Activated CD8-positive, alpha-beta memory T cell treated with anti-CD3 and anti-CD28 coated beads, Interleukin-2, amount 50 U/mL, for 1 hour (primary cell): Measurements from ENCODE around the gene ZFYVE9.
"Not testable (repeated sequence)": the region's sequence is repeated elsewhere in the genome, so short reads cannot be mapped to it uniquely, and the experiment has no call there.

Source experiments
- DNase-seq: peaks from one replicate; pipeline ENCODE4 v3.0.0-alpha.2; 2020; ENCODE audit errors: extremely low read depth

Gene ZFYVE9

DNA sequence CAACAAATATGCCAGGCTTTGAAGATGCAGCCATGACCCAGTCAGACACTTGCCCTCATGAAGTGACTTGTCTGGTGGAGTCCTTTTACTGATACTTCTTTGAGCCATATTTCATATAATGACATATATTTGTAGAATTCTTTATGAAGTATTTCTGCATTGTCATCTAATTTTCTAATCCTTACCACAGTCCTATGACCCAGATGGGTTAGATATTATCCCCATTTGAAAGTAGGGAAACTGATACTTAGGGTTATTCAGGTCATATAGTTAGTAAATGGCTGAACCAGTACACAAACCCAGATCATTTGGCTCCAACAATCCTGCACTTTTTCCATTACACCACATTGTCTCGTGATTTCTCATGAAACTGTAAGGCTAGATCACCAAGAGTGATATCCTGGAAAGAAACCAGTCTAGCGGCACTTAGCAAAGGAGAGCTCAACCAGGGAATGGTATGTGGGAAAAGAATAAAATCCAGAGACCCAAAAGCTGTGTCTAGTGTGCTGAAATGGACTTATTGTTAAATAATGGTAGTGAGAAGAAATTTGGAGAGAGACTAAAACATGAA is 49.6 kb downstream of the ZFYVE9 start:
- DNase-seq = no peak

DNA sequence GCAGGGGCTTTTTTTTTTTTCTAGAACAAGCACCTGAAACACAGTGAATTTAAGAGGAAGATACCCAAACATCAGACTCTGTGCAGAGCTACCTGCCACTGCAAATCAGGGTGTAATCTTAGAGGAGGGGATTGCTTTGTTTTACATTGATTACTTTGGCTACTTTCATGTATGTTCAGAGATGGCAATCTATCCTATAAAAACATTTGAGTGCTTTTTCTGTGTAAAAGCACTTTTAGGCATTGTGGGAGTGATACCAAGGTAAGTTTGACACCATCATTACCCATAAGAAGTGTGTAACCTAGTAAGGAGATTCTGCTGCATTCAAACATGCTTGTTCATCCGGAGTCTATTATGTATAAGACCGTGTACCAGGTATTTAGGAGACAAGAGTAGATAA is 50.1 kb downstream of the ZFYVE9 start:
- DNase-seq = no peak

DNA sequence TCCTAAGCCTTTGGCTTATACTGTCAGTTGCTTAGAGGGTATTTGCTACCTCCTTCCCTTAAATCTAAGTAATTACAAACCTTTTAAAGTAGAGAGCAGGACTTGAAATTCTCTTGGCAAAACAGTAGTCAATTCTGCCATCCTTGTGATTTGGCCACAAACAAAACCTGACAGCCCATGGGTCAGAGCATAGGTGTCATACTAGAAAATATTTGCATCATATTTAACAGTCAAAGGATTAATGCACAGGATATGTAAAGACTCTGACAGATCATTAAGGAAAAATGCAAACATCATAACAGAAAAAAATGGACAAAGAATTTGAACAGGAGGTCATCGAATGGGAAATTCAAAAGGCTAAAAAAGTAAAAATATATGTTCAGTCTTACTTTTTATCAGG is 50.5 kb downstream of the ZFYVE9 start:
- DNase-seq = no peak

DNA sequence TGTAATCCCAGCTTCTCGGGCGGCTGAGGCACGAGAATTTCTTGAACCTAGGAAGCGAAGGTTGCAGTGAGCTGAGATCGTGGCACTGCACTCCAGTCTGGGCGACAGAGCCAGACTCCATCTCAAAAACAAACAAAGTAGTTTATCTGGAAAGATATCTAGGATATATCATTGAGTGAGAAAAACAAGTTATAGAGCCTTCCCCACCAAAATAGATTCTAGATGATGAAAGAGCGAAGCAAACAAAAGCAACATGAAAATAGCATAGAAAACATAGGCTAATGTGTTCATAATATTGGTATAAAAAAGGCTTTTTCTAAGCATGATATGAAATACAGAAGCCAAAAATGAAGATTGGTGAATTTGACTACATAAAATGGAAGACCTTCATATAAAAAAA is 52.1 kb downstream of the ZFYVE9 start:
- no peak for DNase-seq

DNA sequence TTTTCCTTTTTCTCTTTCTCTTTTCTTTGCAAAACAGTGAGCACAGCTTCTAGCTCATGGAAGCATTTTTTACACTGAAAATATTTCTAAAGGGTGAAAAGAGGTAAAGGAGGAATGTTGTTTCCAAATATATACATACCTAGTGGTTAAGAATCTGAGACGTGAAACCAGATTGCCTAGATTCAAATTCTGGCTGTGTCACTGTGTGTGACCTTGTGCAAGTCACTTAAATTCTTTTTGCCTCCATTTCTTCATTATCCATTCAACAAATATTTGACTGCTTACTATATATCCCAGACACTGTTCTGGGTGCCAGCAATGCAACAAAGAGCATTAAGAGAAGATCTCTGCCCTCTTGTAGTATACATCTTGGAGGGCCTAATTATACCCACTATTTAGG is 53.3 kb downstream of the ZFYVE9 start:
- DNase-seq = no peak

DNA sequence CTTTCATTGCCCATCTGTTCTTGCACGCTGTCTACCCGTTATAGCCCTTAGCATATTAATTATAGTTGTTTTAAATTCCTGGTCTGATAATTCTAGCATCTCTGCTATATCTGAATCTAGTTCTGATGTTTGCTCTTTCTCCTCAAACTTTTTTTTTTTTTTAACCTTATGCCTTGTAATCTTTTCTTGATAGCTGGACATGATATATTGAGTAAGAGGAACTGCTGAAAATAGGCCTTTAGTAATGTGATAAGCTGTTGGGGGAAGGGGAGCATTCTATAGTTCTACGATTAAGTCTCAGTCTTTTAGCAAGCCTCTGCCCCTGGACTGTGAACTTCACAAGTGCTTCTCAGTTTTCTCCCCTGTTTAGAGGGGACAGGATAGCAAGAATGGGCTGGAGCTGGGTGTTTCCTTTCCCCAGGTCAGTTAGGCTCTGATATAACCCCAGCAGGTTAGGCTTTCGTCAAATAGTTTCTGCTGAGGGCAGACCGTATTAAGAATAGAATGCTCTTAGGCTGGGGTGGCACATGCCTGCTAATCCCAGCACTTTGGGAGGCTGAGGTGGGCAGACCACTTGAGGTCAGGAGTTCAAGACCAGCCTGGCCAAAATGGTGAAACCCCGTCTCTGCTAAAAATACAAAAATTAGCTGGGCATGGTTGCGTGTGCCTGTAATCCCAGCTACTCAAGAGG is 62.2 kb downstream of the ZFYVE9 start:
- DNase-seq = no peak

DNA sequence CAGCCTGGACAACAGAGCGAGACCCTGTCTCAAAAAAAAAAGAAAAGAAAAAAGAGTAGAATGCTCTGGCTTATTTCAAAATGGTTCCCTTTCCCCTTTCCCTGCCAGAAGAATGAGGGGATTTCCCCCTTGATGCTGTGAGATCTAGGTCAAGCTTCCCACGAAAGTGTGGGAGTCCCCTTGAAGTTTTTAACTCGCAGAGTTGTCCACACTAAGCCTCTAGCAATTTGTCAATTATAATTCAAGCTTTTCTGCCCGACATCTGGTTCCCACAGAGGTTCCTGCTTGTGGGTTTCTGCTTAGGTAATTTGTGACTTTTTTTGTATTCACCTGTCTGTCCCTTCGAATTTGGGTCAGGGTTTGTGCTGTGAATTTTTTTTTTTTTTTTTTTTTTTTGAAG is 62.8 kb downstream of the ZFYVE9 start:
- no peak for DNase-seq

DNA sequence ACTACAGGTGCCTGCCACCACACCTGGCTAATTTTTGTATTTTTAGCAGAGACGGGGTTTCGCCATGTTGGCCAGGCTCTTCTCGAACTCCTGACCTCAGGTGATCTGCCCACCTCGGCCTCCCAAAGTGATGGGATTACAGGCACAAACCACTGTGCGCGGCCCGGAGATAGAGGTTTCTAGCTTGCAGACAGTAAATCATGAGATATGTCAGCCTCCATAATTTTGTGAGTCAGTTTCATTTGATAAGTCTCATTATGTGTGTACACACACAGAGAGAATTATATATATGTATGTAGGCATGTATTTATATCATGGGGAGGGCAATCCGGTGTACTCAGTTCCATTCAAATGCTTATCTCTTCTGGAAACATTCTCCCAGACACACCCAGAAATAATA is 64.8 kb downstream of the ZFYVE9 start:
- not testable (repeated sequence) for DNase-seq

DNA sequence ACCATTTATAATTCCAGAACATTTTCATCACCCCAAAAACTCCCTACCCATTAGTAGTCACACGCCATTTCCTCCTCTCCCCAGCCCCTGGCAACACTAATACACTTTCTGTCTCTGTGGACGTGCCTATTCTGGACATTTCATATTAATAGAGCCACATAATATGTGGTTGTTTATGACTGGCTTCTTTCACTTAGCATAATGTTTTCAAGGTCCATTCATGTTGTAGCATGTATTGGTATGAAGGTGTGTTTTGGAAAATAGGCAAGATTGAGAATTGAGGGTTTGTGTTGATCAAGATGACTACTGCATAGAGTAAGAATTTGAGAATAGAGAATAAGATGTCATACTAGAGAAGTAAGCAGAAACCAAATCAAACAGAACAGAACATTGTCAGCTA is 67.5 kb downstream of the ZFYVE9 start:
- DNase-seq = no peak

DNA sequence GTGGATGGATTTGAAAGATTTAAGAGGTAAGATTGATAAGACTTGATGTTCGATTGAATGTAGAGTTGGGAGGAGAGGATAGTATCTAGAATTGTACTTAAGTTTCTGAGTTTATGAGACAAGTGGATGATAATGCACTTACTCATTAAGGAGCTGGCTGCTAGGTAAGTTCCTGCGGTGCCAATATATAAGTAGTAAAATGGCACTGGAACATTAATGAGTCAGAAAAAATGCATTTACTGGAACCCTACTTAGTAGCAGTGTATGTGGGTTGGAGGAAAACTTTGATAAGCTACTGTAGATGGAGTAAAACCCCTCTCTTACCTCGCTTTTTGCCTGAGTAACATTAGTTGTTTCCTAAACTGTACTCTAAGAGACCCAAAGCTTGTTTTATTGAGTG is 68.2 kb downstream of the ZFYVE9 start:
- DNase-seq = no peak

DNA sequence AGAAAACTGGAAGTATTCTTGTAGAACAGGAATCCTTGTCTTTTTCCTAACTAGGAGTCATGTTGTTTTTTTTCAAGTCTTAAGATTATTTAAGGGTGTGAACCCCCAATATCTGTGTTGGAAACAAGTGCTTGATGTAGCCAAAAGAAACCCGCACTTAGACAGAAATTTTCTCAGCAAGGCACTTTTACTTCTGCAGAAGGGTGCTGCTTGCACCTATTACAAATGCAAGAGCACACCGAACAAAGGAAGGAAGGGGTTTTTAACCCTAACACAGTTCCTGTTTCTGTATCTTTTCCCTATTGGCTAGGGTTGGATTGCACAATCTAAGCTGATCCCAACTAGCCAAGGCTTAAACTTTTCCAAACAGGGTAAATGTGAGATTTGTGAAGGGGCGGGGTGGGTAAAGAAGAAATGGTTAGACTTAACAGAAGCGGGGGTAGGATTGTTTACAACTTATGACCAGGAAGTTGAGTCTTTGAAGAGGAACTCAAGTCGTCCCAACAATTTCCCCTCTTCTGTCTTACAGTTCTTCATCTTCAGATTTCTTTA is 75.1 kb downstream of the ZFYVE9 start:
- no peak for DNase-seq

DNA sequence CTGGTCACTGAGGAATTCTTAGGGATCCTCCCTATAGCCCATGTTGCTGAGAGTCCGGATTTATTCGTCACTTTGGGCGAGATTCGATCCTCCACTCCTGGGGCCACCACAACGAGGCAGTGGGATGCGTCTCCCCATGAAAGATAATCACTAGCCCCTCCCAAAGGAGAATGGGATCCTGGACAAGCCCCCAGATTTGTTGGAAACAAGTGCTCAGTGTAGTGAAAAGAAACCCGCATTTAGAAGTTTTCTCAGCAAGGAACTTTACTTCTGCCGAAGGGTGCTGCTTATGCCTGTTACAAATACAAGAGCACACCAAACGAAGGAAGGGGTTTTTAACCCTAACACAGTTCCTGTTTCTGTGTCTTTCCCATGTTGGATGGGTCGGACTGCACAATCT is 83.3 kb downstream of the ZFYVE9 start:
- DNase-seq = no peak

DNA sequence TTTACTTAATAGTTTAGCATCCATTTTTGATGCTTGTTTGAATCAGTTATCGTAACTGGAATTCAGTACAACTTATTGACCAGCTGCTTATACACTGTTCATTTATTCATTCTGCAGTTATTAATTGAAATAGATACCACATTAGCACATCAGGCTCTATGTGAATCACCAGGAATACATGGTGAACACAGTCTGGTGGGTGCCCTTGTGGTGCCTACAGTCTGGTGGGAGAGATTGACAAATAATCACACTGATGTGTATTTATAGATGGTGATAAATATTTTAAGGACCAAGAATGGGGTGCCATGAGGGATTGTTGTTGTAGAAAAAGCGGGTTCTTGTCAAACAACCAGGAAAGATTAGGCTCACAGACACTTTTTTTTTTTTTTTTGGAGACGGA is 87.6 kb downstream of the ZFYVE9 start:
- DNase-seq = no peak

DNA sequence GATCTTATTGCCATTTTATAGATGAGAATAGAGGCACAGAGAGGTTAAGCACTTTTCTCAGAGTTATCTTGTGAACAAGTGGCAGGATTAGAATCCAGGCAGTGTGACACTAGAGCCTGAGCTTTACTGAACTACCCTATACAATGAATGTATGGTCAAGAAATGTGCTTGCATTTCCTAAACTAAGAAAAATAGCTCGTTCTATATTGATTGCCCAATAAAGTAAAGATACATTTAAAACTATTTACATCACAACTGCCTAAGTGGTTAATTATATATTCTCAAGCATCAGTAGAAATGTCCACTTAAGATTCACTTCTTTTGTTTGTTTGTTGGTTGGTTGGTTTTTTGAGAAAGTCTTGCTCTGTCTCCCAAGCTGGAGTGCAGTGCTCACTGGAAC is 91.6 kb downstream of the ZFYVE9 start:
- no peak for DNase-seq

DNA sequence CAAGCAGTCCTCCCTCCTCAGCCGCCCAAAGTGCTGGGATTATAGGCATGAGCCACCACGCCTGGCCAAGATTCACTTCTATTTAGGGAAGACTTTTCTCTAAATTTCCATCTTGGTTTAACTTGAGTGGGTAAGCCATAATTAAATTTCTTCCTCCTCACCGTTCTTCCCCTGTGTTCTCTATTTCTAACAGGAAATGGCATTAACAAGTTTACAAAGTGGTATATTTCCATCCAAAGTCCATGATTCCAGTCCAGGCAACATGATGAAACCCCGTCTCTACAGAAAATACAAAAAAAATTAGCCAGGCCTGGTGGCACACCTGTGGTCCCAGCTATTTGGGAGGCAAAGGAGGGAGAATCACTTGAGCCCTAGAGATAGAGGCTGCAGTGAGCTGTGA is 92.1 kb downstream of the ZFYVE9 start:
- no peak for DNase-seq

DNA sequence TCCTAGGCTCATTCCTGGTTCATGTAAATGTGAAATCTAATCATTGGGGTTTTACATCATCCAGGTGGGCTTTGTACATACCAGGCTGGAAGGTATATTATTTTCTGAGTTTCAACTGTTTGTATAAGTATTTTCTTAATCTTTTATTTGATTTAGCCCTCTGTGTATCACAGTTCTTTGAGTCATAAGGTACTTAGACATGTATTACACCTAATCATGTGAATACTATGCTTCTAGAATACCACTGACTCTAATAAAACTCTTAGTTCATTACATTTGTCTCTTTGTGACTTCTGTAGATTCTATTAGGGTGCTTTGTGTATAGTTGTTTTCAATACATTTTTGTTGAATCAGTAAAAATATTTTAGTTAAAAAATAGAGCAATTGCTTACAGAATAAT is 92.8 kb downstream of the ZFYVE9 start:
- no peak for DNase-seq

DNA sequence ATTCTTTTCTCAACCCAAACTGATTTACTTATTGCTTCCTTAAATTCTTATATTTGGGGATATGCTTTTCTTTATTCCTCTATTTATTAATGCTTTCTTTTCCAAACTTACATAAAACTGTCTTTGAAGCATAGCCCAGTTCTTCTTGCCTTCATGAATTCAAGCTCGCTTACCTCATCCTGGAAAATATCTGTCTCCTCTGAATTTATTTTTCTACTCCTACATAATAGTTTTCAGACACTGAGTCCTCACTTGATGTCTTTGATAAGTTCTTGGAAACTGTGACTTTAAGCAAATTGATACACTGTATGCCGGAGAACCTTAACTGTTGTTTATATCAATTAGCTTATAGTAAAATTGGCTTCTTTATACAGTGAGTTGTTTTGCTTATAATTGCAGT is 93.8 kb downstream of the ZFYVE9 start:
- no peak for DNase-seq

DNA sequence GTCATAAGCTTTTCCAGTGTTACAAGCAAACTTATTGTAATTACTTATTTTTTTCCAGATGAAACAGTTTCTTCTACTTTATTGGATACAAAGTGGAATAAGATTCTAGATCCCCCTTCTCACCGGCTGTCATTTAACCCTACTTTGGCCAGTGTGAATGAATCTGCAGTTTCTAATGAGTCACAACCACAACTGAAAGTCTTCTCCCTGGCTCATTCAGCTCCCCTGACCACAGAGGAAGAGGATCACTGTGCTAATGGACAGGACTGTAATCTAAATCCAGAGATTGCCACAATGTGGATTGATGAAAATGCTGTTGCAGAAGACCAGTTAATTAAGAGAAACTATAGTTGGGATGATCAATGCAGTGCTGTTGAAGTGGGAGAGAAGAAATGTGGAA is 95.5 kb downstream of the ZFYVE9 start:
- DNase-seq = no peak

DNA sequence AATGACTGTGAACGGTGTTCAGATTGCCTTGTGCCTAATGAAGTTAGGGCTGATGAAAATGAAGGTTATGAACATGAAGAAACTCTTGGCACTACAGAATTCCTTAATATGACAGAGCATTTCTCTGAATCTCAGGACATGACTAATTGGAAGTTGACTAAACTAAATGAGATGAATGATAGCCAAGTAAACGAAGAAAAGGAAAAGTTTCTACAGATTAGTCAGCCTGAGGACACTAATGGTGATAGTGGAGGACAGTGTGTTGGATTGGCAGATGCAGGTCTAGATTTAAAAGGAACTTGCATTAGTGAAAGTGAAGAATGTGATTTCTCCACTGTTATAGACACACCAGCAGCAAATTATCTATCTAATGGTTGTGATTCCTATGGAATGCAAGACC is 96.6 kb downstream of the ZFYVE9 start:
- no peak for DNase-seq

DNA sequence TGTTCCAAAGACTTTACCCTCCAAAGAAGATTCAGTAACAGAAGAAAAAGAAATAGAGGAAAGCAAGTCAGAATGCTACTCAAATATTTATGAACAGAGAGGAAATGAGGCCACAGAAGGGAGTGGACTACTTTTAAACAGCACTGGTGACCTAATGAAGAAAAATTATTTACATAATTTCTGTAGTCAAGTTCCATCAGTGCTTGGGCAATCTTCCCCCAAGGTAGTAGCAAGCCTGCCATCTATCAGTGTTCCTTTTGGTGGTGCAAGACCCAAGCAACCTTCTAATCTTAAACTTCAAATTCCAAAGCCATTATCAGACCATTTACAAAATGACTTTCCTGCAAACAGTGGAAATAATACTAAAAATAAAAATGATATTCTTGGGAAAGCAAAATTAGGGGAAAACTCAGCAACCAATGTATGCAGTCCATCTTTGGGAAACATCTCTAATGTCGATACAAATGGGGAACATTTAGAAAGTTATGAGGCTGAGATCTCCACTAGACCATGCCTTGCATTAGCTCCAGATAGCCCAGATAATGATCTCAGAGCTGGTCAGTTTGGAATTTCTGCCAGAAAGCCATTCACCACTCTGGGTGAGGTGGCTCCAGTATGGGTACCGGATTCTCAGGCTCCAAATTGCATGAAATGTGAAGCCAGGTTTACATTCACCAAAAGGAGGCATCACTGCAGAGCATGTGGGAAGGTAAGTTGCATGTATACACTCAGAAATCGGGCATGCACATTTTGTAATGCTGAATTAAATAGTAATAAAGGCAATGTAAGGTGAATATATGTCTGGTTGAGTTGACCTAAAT is 97.2 kb downstream of the ZFYVE9 start:
- DNase-seq = no peak

DNA sequence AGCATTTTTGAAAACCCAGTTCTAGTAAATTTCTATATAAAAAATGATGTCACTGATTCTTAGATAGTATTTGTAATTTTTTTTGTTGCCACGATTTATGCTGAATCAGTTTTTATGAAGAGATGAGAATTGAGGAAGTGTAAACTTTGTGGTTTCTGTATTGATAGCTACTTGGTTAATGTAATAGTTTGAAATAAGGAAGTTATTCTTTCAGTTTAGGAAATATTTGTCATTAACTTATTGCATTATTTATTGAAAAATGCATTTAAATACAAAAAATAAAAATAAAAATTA is 97.8 kb downstream of the ZFYVE9 start:
- no peak for DNase-seq

DNA sequence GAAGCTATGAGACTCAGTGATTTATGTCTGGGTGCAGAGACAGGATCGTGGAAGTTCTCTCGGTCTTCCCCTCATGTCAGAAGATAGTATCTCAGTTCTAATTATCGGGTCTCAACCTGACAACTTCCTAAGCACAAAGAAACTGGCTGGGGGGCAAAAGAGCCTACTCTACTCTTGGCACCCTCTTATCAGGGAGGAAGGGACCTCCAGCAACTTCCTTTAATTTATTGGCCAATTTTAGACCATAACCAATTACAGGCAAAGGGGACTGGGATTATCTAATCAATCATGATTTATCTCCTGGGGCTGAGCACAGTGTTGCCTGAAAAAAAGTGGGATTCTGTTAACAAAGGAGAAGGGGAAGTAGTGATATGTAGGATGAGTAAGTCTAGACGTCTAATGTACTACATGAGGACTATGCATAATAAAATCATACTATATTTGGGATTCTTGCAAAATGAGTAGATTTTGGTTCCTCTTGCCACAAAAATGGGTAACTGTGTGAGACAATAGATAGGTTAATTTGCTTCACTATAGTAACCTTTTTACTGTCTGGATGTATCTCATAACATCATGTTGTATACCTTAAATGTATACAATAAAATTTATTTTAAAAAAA is 98.8 kb downstream of the ZFYVE9 start:
- DNase-seq = no peak
